CD4-positive, alpha-beta T cell treated with Interleukin-4 for 1 hour (primary cell): ENCODE data around the gene TPRX2.
"Not testable (repeated sequence)": the region's sequence is repeated elsewhere in the genome, so short reads cannot be mapped to it uniquely, and the experiment has no call there.

Experiments
- DNase-seq, 2 donors: peaks; one replicate each; pipeline ENCODE4 v3.0.0-alpha.2; 2020 to 2022

TPRX2 gene

DNA sequence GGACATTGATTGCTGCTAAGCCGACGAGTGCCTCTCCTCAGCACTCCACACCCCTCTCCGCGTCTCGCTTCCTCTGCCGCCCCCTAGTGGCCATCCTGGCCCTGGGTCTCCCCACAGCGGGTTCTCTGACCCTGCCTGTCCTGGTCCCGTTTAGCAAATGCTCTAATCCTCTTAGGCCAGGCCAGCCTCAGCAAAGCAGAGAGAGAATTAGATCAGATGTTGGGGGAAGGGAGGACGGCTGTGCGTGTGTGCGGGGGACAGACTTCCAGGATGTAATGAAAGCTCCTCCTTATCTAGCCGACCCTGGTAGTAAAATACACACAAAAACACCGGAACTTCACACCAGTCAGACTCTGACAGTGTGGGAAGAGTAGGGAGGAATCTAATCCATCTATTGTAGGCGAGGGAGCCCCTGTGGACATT, 4.5 kb downstream of the TPRX2 start:
- DNase-seq, result peak; percentile 65 to 71

DNA sequence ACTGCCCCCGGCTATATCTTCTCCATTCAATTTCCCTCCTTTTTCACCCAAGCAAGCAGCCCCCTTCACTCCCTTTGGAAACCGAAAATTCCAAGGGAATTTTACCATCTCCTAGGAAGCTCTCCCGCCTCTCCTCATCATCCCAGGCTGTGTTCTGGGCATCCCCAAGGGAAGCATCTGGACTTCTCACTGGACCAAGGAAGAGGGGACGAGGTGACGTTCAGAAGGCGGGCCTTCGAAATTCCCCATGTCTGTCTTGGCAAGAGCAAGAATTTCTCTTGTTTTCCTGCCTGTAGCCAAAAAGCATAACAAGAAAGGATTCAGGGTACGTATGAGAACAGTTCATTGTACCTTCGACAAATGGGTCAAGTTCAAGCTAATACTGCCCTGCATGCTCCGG, 6.1 kb downstream of the TPRX2 start:
- no peak for DNase-seq

DNA sequence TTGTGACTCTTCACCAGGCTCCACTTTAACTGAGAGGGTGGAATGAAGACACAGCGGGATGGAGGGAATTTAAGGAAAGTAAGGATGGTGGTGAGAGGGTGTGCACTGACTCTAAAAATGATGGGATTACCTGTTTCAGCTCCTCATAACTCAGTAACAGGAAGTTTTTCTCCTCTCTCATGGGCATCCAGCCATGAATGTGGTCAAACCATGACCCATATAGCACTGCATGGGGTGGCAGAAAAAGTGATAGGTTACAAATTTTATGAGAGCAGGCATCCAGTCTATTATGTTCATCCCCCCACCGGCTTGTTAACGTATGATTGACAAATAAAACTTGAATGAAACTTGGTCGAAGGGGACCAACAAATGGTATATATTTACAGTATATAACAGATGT, 19.9 kb downstream of the TPRX2 start:
- DNase-seq, result no peak

DNA sequence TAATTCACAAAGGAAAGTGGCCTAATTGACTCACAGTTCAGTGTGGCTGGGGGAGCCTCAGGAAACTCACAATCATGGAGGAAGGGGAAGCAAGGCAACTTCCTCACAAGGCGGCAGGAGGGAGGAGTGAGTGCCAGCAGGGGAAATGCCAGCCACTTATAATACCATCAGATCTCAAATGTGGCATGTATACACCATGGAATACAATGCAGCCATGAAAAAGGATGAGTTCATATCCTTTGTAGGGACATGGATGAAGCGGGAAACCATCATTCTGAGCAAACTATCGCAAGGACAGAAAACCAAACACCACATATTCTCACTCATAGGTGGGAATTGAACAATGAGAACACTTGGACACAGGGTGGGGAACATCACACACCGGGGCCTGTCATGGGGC, 20.4 kb downstream of the TPRX2 start:
- not testable (repeated sequence) for DNase-seq

DNA sequence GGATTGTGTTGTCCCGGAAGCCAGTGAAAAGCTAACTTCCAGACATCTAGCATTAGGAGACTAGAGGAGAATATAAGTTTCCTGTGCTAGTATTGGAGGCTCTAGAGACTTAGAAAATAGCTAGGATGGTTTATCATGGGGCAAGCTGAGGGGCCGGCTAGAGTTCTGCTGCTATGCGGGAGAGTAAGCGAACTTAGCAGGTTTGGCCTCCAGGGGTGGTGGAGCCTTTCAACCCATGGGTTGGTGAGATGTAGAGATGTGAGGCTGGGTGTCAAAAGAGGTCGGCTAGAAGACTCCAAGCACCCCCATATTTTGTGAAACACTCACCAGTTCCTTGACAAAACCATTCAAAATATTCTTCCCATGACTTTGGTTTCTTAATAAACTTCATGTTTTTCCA, 22.7 kb downstream of the TPRX2 start:
- no peak for DNase-seq

DNA sequence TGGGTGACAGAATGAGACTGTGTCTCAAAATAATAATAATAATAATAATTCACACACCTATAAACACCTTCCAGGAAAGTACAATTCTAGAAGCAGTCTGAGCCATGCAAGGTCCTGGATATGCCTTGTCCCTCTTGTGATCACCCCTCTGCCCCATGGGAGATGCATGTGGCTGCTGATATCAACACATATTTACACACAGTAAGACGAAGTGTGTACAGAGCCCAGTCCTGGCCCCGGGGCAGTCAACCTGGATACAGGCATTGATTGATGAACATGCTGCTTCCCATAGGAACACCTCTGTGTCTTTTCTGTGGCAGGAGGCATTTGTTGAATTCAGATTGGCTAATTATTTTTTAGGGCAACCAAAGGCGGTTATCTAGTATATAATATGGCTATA, 23.9 kb downstream of the TPRX2 start:
- DNase-seq, result no peak

DNA sequence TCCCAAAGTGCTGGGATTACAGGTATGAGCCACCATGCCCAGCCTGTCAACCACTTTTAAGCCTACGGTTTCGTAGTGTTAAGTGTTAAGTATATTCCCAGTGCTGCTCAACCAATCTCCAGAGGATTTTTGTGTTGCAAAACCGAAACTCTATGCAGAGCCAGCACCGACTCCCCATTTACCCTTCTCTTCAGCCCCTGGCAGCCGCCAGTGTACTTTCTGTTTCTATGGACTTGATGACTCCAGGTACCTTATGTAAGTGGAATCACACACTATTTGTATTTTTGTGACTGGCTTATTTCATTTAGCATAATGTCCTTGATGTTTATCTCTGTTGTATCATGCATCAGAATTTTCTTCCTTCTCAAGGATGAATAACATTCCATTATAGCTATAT, 26.0 kb downstream of the TPRX2 start:
- DNase-seq, result no peak

DNA sequence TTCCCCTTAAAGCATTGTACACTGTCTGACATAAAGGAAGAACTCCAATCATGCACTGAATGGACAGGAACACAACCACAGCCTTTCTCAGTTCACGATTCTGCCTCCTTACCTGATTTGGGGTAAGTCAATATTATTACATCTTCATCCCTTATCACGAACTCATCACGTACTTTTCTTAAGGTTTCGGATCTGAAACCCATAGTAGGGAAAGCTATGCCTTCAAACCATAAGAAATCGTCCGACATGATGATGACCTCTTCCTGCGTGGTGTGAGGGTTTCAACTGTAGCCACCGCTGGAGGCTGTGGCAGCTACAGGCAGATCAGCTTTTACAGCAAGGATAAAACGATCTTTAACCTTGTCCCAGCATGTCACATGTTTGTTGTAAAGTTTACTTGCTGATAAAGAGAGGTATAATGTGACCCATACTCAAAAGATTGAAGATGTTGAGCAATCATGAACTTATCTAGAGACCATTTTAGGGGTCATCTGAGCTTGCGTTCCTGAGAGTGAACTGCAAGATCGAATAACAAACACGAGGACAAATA, 27.1 kb downstream of the TPRX2 start, which contains the start of gene SULT2A1:
TSS of gene SULT2A1 (minus strand) at position 306 of the 550 bp plus-strand sequence. CDS start at position 248, 58 bp downstream.
- no peak for DNase-seq

DNA sequence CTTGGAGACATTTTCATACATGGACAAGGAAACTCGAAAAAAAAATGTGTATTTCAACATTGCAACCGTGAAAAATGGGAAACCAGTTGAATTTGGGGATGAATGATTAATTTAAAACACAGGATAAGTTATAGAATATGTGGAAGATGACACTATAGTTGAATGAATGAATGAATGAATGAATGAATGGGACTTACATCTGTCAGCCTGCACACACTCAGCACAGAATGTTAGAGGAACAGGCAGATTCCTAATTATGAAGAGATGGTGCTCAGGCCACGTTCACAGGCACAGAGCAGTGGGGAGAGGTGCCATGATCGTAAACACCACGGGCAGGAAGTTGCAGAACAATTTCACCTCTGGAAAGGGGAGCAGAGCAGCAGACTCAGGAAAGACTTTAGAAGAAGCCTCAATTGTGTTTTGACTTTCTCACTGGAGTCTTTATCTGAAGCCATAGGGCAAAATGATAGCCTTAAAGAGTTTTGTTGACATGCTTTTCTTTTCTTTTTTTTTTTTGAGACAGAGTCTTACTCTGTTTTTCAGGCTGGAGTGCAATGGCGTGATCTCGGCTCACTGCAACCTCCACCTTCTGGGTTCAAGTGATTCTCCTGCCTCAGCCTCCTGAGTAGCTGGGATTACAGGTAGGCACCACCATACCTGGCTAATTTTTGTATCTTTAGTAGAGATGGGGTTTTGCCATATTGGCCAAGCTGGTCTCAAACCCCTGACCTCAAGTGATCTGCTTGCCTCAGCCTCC, 32.0 kb downstream of the TPRX2 start:
- no peak for DNase-seq

DNA sequence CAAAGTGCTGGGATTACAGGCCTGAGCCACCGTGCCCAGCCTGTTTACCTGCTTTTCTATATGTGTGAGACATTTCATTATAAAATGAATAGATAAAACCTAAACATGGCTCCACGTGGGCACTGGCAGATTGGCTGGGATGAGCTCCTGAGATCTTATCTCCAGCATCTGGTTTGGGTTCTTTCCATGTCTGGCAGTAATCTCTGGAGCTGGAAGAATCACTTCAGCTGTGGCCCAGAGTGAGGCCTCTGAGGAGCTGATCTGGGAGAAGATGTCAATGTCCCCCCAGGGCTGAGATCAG, 32.5 kb downstream of the TPRX2 start:
- no peak for DNase-seq

DNA sequence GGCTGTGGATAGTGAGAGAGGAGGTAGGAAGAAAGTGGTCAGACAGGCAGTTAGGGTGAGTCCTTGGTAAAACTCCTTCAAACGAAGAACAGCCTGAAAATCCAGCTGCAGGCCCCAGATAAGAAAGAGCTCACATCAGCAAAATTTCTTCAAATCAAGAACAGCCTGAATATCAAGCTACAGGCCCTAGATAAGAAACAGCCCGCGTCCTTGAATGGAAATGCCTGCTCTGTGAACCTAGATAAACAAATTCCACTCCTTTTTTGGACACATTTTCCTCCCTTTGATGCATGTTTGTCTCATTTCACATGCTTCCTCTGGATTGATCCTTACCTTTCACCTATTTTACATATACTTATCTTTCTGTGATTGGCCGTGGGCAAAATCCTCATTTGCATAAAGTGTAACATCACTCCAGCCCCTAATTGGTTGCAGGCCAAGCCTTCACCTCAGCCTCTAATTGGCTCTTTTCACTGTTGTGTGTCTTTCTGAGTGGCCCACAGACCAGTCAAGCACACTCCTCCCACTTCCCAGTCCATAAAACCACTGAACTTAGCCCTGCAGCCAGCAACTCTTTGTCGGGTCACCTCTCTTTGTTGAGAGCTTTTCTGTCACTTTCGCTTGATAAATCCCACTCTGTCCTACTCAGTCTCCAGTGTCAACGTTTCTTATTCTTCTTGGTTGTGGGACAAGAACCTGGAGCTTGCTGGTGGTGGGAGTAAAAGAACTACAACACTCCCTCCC, 33.1 kb downstream of the TPRX2 start:
- DNase-seq, result no peak

DNA sequence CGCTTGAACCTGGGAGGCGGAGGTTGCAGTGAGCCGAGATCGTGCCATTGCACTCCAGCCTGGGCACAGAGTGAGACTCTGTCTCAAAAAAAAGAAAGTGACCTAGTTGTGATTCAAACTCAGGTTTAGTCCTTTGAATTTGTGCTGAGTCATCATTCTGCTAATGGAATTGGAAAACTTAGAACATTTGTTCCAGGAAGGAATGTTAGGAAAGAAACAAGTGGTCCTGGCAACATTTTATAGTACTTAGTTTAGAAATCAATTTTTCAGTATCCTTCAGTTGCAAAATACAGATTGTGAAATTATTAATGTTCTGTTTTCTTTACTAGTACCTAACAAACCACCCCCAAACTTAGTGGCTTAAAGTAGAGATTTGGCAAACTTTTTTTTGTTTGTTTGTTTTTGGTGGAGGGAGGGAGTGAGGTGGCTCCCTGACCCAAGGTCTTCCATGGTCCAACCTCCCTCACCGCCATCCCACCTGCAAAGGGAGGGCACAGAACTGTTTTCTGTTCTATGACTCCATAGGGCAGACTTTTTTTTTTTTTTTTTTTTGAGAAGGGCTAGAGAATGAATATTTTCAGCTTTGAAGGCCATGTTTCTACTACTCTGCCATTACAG, 36.2 kb downstream of the TPRX2 start:
- no peak for DNase-seq

DNA sequence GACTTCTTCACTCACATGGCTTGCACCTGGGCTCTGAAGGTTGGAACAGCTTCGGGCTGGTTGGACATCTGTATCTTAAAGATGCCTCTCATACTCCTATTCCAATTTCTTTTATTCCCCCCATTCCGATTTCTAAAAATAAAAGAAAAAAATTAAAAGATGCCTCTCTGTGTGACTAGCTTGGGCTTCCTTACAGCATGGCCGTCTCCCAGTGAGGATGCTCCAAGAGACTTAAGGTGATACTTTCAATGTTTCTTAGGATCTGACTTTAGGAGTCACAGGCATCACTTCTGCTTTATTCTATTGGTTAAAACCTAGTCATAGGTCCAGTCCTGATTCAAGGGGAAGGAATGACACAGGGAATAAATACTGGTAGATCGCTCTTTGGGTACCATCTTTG, 37.0 kb downstream of the TPRX2 start:
- DNase-seq, result no peak

DNA sequence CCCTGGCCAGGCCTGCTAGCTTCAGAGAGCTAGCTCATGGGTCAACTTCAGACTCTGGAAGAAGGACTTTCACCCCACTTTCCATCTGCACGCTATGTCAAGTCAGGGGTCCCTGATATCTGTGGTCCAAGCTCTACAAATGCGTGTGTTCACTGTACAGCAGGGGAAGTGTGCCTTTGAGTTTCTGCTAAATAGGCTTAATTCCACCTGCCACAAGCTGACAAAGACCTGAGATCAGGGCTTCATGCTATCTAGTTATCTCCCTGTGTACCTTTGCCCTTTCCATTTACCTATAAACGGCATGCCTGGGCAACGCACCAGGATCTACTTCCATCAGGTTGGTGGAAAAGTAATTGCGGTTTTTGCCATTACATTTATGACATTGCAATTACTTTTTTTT, 37.7 kb downstream of the TPRX2 start:
- DNase-seq, result no peak

DNA sequence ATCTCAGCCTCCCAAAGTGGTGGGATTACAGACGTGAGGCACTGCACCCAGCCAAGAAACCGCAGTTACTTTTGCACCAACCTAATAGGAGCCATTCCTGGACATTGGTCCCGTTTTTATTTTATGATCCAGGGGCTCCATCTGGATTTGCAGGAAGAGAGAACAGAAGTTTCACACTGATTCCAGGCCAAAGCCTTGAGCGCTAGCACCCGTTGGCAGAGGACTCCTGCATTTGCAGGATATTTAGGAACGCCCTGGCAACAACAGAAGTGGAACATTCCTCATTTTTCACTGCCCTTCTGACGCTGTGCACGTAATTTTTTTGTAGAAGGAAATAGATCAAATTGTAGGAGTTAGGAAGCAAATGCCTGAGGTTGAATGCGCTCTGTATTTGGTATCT, 38.8 kb downstream of the TPRX2 start:
- DNase-seq, result no peak

DNA sequence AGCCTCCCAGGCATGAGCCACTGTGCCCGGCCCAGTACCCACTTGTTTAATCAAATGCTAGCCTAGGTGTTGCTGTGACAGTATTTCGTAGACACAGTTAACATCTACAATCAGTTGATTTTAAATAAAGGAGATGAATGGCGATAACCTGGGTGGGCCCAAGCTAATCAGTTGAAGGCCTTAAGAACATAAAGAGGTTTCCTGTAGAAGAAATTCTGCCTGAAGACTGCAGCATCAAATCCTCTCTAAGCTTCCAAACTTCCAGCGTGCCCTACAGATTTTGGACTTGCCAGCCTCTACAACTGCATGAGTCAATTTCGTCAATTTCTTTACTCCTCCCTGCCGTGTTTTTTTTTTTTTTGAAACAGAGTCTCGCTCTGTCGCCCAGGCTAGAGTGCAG, 40.3 kb downstream of the TPRX2 start:
- DNase-seq, result no peak

DNA sequence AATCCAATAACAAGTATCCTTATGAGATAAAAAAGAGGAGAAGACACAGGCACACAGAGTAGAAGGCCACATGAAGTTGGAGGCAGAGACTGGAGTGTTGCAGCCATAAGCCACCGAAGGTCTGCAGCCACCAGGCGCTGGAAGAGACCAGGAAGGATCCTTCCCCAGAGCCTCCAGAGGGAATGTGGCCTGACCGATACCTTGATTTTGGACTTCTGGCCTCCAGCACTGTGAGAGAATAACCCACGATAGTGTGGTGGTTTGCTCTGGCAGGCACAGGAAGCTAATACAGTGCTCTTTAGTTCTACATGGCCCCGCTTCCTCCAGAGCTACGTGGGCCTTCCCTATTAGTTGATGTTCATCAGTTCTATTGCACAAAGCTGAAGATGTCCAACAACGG, 42.3 kb downstream of the TPRX2 start:
- no peak for DNase-seq

DNA sequence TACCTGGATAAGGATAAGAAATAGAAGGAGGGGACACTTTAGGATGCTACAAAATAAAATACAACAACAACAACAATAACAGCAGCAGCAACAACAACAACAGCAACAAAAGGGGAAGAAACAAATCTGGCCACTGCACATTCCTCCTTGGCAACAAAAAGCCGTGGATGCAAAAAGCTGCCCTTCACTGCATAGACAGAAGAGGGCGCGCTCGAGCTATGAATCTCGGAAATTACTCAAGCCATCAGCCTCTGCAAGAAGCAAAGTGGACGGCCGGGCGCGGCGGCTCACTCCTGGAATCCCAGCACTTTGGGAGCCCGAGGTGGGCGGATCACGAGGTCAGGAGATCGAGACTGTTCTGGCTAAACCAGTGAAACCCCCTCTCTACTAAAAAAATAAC, 50.3 kb downstream of the TPRX2 start:
- peak; percentile 73 to 83 for DNase-seq

DNA sequence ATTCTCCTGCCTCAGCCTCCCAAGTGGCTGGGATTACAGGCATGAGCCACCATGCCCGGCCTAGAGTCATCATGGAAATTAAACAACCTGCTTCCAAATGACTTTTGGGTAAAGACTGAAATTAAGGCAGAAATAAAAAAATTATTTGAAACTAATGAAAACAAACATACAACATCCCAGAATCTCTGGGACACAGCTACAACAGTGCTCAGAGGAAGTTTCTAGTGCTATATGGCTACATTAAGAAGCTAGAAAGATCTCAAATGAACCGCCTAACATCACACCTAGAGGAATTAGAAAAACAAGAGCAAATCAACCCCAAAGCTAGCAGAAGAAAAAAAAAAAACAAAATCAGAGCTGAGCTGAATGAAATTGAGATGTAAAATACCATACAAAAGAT, 51.2 kb downstream of the TPRX2 start:
- DNase-seq, result not testable (repeated sequence)
